GM23338 (cell line): ENCODE results near the gene STK33. TPM values are rescaled to one million over a fixed set of nuclear protein-coding genes. Genes with fewer than 3 reads are reported as not detected.

ENCODE experiments used
- ATAC-seq: fragments of 200-7000 bp; cut with Tn5 transposase; 3 replicates; pipeline ENCODE4 v1.9.1; 2020
- DNase-seq: peaks from one replicate; pipeline ENCODE4 v3.0.0-alpha.2; 2015; ENCODE audit warnings: low spot score
- H2AFZ ChIP-seq: fragments of 200-600 bp; sonication (generic); 2 replicates; pipeline ENCODE4 v1.8.0; 2016; ENCODE audit warnings: antibody characterized with exemption, mild to moderate bottlenecking, moderate library complexity
- H3F3A ChIP-seq: fragments of 200-600 bp; sonication (generic); replicated peaks from 2 replicates; pipeline ENCODE4 v1.8.0; 2017; ENCODE audit warnings: antibody characterized with exemption, mixed run types, low read depth
- H3K27ac ChIP-seq: fragments of 200-600 bp; sonication (generic); 2 replicates; pipeline ENCODE4 v1.6.1; 2016; ENCODE audit warnings: low read depth
- H3K27me3 ChIP-seq: fragments of 200-600 bp; sonication (generic); 2 replicates; pipeline ENCODE4 v1.8.0; 2016; ENCODE audit warnings: mild to moderate bottlenecking, mixed run types, moderate library complexity; ENCODE audit not compliant: insufficient read depth
- H3K36me3 ChIP-seq: fragments of 200-600 bp; sonication (generic); 2 replicates; pipeline ENCODE4 v1.8.0; 2016; ENCODE audit warnings: mild to moderate bottlenecking; ENCODE audit not compliant: insufficient read depth
- H3K4me1 ChIP-seq: fragments of 200-600 bp; sonication (generic); 2 replicates; pipeline ENCODE4 v1.8.0; 2016; ENCODE audit warnings: mild to moderate bottlenecking, moderate library complexity; ENCODE audit not compliant: insufficient read depth
- H3K4me2 ChIP-seq: fragments of 200-600 bp; sonication (generic); 2 replicates; pipeline ENCODE4 v1.7.1; 2017; ENCODE audit warnings: mixed run types
- H3K4me3 ChIP-seq: fragments of 200-600 bp; sonication (generic); 2 replicates; pipeline ENCODE4 v1.6.1; 2016; ENCODE audit warnings: mixed run types
- H3K79me2 ChIP-seq: fragments of 200-600 bp; sonication (generic); replicated peaks from 2 replicates; pipeline ENCODE4 v1.8.0; 2017; ENCODE audit warnings: mild to moderate bottlenecking; ENCODE audit not compliant: insufficient read depth
- H3K9me2 ChIP-seq: fragments of 200-600 bp; sonication (generic); 2 replicates; pipeline ENCODE4 v1.8.0; 2017; ENCODE audit not compliant: insufficient read depth
- H4K20me1 ChIP-seq: fragments of 200-600 bp; sonication (generic); replicated peaks from 2 replicates; pipeline ENCODE4 v1.8.0; 2017; ENCODE audit warnings: mild to moderate bottlenecking; ENCODE audit not compliant: insufficient read depth
- H3K27ac Mint-ChIP-seq: 2 replicates; pipeline ENCODE4 v1.8.0; 2020; ENCODE audit warnings: inconsistent platforms, mild to moderate bottlenecking, moderate library complexity, mixed read lengths
- H3K27me3 Mint-ChIP-seq: 3 replicates; pipeline ENCODE4 v1.8.0; 2022; ENCODE audit warnings: low read depth, mild to moderate bottlenecking, moderate library complexity, mixed read lengths, inconsistent platforms; ENCODE audit not compliant: insufficient read depth, poor library complexity
- H3K36me3 Mint-ChIP-seq: 3 replicates; pipeline ENCODE4 v1.8.0; 2021; ENCODE audit warnings: low read depth, mild to moderate bottlenecking, inconsistent platforms, moderate library complexity, mixed read lengths
- H3K4me1 Mint-ChIP-seq: 3 replicates; pipeline ENCODE4 v1.8.0; 2020; ENCODE audit warnings: mild to moderate bottlenecking, inconsistent platforms, mixed read lengths
- H3K4me3 Mint-ChIP-seq: 3 replicates; pipeline ENCODE4 v1.8.0; 2021; ENCODE audit warnings: moderate library complexity, mild to moderate bottlenecking, inconsistent platforms, mixed read lengths
- H3K9me3 Mint-ChIP-seq: 3 replicates; pipeline ENCODE4 v1.8.0; 2020; ENCODE audit warnings: moderate library complexity, mild to moderate bottlenecking, inconsistent platforms, mixed read lengths
- EZH2phosphoT487 ChIP-seq: fragments of 200-600 bp; sonication (generic); IDR thresholded peaks from one replicate; pipeline ENCODE4 v1.8.1; 2018; ENCODE audit warnings: antibody characterized with exemption; ENCODE audit not compliant: unreplicated experiment
- POLR2AphosphoS5 ChIP-seq: IDR thresholded peaks from 2 replicates; pipeline ENCODE4 v1.6.1; 2016; ENCODE audit warnings: antibody characterized with exemption, low read depth
- ZNF114 ChIP-seq: fragments of 250-450 bp; sonication (Bioruptor Pico); IDR thresholded peaks from 2 replicates; pipeline ENCODE4 v1.5.0; 2020; ENCODE audit warnings: mild to moderate bottlenecking, moderate library complexity
- ZNF331 ChIP-seq: fragments of 250-450 bp; sonication (Bioruptor Pico); IDR thresholded peaks from 2 replicates; pipeline ENCODE4 v1.5.0; 2020; ENCODE audit warnings: low read depth, mild to moderate bottlenecking, moderate library complexity
- polyA plus RNA-seq: library from polyadenylated mRNA; unstranded; fragments of >200 nt; fragmentation: Nextera tagmentation; extraction: Ambion mirVana; gene quantifications from 2 replicates; pipeline ENCODE4 v1.2.1, GENCODE V29; 2016
- total RNA-seq: library from RNA; depleted of rRNA; stranded (reverse); fragments of >200 nt; shearing (Covaris generic); gene quantifications from 2 replicates; pipeline ENCODE4 v1.2.3, GENCODE V29; 2014
- TF ChIP-seq, protein P1 (sequence below): IDR thresholded peaks from 2 replicates; pipeline ENCODE4 v1.6.1; 2016; ENCODE audit warnings: antibody characterized with exemption
- TF ChIP-seq, protein P2 (sequence below), 2 experiments: fragments of 200-600 bp in 1 of 2; sonication (generic) in 1 of 2; conservative IDR thresholded peaks; 2 replicates each; pipeline versions ENCODE4 v1.5.1 to v1.6.1; 2016 to 2017; ENCODE audit warnings: antibody characterized with exemption in 2 of 2, low read depth in 2 of 2, mild to moderate bottlenecking in 2 of 2, moderate library complexity in 1 of 2
- TF ChIP-seq, protein P3 (sequence below): IDR thresholded peaks from one replicate; pipeline ENCODE4 v1.6.1; 2018; ENCODE audit warnings: antibody characterized with exemption; ENCODE audit not compliant: unreplicated experiment
- TF ChIP-seq, protein P4 (sequence below): fragments of 250-450 bp; sonication (Bioruptor Pico); IDR thresholded peaks from 2 replicates; pipeline ENCODE4 v1.5.0; 2020; ENCODE audit warnings: mild to moderate bottlenecking, moderate library complexity

Gene STK33
- total and polyA plus RNA-seq, 2 experiments from 2014 or later, result 17.2 to 18.2 TPM

DNA sequence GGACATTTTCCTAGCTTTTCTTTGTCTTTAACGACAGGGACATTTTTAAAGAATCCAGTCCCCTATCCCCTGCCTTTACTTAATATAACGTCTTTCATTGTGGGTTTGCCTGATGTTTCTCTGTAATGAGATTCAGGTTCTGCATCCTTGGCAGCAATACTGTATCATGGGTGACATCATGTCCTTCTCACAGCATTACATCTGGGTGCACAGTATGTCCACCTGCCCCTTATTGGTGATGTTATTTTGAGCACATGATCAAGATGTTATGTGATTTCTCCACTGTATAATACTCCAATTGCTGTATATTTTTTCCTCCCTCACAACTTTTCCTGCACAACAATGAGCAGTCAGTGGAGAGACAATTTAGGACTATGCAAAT lies 9.7 kb upstream of the STK33 start (continued):
- TF ChIP-seq, protein P1, sequence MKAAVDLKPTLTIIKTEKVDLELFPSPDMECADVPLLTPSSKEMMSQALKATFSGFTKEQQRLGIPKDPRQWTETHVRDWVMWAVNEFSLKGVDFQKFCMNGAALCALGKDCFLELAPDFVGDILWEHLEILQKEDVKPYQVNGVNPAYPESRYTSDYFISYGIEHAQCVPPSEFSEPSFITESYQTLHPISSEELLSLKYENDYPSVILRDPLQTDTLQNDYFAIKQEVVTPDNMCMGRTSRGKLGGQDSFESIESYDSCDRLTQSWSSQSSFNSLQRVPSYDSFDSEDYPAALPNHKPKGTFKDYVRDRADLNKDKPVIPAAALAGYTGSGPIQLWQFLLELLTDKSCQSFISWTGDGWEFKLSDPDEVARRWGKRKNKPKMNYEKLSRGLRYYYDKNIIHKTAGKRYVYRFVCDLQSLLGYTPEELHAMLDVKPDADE, result no peak
- TF ChIP-seq POLR2AphosphoS5 (no peak), ZNF114 (CRISPR knock-in tag) (no peak)
- TF ChIP-seq, protein P2, sequence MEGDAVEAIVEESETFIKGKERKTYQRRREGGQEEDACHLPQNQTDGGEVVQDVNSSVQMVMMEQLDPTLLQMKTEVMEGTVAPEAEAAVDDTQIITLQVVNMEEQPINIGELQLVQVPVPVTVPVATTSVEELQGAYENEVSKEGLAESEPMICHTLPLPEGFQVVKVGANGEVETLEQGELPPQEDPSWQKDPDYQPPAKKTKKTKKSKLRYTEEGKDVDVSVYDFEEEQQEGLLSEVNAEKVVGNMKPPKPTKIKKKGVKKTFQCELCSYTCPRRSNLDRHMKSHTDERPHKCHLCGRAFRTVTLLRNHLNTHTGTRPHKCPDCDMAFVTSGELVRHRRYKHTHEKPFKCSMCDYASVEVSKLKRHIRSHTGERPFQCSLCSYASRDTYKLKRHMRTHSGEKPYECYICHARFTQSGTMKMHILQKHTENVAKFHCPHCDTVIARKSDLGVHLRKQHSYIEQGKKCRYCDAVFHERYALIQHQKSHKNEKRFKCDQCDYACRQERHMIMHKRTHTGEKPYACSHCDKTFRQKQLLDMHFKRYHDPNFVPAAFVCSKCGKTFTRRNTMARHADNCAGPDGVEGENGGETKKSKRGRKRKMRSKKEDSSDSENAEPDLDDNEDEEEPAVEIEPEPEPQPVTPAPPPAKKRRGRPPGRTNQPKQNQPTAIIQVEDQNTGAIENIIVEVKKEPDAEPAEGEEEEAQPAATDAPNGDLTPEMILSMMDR (conservative IDR thresholded peaks at IDR 0.05; ENCODE audit: low read depth in 2 of 2), result no peak
- TF ChIP-seq, protein P3, sequence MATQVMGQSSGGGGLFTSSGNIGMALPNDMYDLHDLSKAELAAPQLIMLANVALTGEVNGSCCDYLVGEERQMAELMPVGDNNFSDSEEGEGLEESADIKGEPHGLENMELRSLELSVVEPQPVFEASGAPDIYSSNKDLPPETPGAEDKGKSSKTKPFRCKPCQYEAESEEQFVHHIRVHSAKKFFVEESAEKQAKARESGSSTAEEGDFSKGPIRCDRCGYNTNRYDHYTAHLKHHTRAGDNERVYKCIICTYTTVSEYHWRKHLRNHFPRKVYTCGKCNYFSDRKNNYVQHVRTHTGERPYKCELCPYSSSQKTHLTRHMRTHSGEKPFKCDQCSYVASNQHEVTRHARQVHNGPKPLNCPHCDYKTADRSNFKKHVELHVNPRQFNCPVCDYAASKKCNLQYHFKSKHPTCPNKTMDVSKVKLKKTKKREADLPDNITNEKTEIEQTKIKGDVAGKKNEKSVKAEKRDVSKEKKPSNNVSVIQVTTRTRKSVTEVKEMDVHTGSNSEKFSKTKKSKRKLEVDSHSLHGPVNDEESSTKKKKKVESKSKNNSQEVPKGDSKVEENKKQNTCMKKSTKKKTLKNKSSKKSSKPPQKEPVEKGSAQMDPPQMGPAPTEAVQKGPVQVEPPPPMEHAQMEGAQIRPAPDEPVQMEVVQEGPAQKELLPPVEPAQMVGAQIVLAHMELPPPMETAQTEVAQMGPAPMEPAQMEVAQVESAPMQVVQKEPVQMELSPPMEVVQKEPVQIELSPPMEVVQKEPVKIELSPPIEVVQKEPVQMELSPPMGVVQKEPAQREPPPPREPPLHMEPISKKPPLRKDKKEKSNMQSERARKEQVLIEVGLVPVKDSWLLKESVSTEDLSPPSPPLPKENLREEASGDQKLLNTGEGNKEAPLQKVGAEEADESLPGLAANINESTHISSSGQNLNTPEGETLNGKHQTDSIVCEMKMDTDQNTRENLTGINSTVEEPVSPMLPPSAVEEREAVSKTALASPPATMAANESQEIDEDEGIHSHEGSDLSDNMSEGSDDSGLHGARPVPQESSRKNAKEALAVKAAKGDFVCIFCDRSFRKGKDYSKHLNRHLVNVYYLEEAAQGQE, result no peak

DNA sequence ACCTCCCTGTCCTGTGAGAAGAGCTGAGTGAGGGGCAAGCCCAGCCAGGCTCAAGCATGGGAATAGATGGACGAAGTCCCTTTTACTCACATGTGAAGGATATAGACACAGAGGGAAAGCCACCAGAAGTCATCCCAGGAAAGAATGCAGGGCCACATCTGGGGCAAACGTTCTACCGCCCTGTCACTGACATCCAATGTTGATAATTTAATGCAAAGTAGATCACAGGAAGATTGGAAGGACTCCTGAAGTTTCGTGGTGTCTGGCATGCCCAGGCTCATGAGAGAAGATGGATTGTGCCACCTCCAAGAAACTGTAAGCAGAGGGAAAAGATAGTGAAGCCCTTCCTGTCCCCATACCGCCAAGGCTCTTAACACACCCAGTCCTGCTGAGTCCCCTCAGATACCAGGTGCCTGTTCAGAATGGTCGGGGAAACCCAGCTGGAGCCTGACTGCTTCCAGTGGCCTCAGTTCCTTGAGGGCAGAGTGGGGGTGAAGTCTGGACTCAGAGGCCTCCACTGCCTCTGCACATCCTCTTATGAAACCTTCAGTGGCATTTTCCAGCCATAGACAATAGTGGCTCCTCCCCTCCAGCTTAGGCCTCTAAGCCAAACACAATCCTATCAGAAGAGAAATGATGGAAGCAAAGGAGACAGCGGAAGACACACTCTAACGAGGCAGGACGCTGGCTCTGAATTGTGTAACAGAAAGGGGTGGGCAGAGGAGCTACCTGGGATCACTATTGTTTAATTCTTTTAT lies 7.5 kb upstream of the STK33 start:
- H3F3A ChIP-seq, result no peaks in the 10 kb centered on the region
- no peak overlapping the region for H3K4me3 ChIP-seq
- no peaks in the 10 kb centered on the region for H3K36me3 ChIP-seq
- no peaks in the 10 kb centered on the region for H4K20me1 ChIP-seq
- Mint-ChIP-seq H3K27ac (no peak overlapping the region), H3K36me3 (no peaks in the 10 kb centered on the region), H3K27me3 (peaks cover 2% of the 10 kb centered on the region), H3K9me3 (no peaks in the 10 kb centered on the region), H3K4me3 (no peak overlapping the region), H3K4me1 (peaks cover 5% of the 10 kb centered on the region)
- peak overlapping the region; percentile 56; the same call in 1 of the 2 replicates for H2AFZ ChIP-seq
- no peaks in the 10 kb centered on the region for H3K79me2 ChIP-seq
- DNase-seq (no peak), ATAC-seq (no peak)
- H3K27ac ChIP-seq, result no peak overlapping the region
- H3K27me3 ChIP-seq, result no peaks in the 10 kb centered on the region
- no peak overlapping the region for H3K4me2 ChIP-seq
- H3K4me1 ChIP-seq, result peaks cover 3% of the 10 kb centered on the region; the same call in 1 of the 2 replicates
- H3K9me2 ChIP-seq, result no peaks in the 10 kb centered on the region
- TF ChIP-seq, protein P4, sequence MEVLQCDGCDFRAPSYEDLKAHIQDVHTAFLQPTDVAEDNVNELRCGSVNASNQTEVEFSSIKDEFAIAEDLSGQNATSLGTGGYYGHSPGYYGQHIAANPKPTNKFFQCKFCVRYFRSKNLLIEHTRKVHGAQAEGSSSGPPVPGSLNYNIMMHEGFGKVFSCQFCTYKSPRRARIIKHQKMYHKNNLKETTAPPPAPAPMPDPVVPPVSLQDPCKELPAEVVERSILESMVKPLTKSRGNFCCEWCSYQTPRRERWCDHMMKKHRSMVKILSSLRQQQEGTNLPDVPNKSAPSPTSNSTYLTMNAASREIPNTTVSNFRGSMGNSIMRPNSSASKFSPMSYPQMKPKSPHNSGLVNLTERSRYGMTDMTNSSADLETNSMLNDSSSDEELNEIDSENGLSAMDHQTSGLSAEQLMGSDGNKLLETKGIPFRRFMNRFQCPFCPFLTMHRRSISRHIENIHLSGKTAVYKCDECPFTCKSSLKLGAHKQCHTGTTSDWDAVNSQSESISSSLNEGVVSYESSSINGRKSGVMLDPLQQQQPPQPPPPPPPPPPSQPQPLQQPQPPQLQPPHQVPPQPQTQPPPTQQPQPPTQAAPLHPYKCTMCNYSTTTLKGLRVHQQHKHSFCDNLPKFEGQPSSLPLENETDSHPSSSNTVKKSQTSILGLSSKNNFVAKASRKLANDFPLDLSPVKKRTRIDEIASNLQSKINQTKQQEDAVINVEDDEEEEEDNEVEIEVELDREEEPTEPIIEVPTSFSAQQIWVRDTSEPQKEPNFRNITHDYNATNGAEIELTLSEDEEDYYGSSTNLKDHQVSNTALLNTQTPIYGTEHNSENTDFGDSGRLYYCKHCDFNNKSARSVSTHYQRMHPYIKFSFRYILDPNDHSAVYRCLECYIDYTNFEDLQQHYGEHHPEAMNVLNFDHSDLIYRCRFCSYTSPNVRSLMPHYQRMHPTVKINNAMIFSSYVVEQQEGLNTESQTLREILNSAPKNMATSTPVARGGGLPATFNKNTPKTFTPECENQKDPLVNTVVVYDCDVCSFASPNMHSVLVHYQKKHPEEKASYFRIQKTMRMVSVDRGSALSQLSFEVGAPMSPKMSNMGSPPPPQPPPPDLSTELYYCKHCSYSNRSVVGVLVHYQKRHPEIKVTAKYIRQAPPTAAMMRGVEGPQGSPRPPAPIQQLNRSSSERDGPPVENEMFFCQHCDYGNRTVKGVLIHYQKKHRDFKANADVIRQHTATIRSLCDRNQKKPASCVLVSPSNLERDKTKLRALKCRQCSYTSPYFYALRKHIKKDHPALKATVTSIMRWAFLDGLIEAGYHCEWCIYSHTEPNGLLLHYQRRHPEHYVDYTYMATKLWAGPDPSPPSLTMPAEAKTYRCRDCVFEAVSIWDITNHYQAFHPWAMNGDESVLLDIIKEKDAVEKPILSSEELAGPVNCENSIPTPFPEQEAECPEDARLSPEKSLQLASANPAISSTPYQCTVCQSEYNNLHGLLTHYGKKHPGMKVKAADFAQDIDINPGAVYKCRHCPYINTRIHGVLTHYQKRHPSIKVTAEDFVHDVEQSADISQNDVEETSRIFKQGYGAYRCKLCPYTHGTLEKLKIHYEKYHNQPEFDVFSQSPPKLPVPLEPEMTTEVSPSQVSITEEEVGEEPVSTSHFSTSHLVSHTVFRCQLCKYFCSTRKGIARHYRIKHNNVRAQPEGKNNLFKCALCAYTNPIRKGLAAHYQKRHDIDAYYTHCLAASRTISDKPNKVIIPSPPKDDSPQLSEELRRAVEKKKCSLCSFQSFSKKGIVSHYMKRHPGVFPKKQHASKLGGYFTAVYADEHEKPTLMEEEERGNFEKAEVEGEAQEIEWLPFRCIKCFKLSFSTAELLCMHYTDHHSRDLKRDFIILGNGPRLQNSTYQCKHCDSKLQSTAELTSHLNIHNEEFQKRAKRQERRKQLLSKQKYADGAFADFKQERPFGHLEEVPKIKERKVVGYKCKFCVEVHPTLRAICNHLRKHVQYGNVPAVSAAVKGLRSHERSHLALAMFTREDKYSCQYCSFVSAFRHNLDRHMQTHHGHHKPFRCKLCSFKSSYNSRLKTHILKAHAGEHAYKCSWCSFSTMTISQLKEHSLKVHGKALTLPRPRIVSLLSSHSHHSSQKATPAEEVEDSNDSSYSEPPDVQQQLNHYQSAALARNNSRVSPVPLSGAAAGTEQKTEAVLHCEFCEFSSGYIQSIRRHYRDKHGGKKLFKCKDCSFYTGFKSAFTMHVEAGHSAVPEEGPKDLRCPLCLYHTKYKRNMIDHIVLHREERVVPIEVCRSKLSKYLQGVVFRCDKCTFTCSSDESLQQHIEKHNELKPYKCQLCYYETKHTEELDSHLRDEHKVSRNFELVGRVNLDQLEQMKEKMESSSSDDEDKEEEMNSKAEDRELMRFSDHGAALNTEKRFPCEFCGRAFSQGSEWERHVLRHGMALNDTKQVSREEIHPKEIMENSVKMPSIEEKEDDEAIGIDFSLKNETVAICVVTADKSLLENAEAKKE (CRISPR knock-in tag), result no peak
- TF ChIP-seq, protein P1, result no peak
- no peak for TF ChIP-seq ZNF114 (CRISPR knock-in tag)
- no peak for TF ChIP-seq ZNF331
- TF ChIP-seq EZH2phosphoT487, result no peak
